Activated B cell treated with CpG ODN at 0.5 μM for 24 hours (primary cell): ENCODE measurements around the gene HSD17B13. TPM values are rescaled to one million over a fixed set of nuclear protein-coding genes. Genes with fewer than 3 reads are reported as not detected.

Experiments used
- ATAC-seq: fragments of 200-7000 bp; cut with Tn5 transposase; one replicate; pipeline ENCODE4 v1.10.0; 2021; ENCODE audit warnings: low read depth, mild to moderate bottlenecking, moderate library complexity
- CTCF ChIA-PET: fragments of 350-600 bp; sonication (Branson Sonifier 250); formaldehyde crosslinking; loops from one replicate; lab custom pipeline; 2021; ENCODE audit warnings: antibody characterized with exemption; lab: Charles Lee
- POLR2A ChIA-PET: fragments of 350-600 bp; sonication (Branson Sonifier 250); formaldehyde crosslinking; loops from one replicate; lab custom pipeline; 2021; ENCODE audit warnings: antibody characterized with exemption; lab: Charles Lee
- DNase-seq: peaks from one replicate; pipeline ENCODE4 v3.0.0; 2022
- H3K27ac Mint-ChIP-seq: one replicate; pipeline ENCODE4 v1.8.0; 2020; ENCODE audit warnings: mixed read lengths
- H3K27me3 Mint-ChIP-seq: one replicate; pipeline ENCODE4 v1.8.0; 2021; ENCODE audit warnings: mixed read lengths
- H3K36me3 Mint-ChIP-seq: one replicate; pipeline ENCODE4 v1.8.0; 2021; ENCODE audit warnings: low read depth, mixed read lengths
- H3K4me1 Mint-ChIP-seq: one replicate; pipeline ENCODE4 v1.8.0; 2021; ENCODE audit warnings: mixed read lengths
- H3K4me3 Mint-ChIP-seq: one replicate; pipeline ENCODE4 v1.8.0; 2020; ENCODE audit warnings: mild to moderate bottlenecking, mixed read lengths
- H3K9me3 Mint-ChIP-seq: one replicate; pipeline ENCODE4 v1.8.0; 2020; ENCODE audit warnings: mixed read lengths
- intact Hi-C: fragments of 100-400 bp; cut with micrococcal nuclease; formaldehyde crosslinking; loops from one replicate; pipeline ENCODE4 v1.15.1; 2024
- total RNA-seq: library from RNA; stranded (reverse); gene quantifications from 2 replicates; pipeline ENCODE4 v1.2.3, GENCODE V29; 2022
- TF ChIP-seq, protein P1 (sequence below): fragments of 200-600 bp; IDR thresholded peaks from one replicate; pipeline ENCODE4 v1.8.0; 2022; ENCODE audit warnings: antibody characterized with exemption, mild to moderate bottlenecking

HSD17B13 gene
- total RNA-seq, 1 donor from 2014 or later = 0.35 TPM

GRCh38 chr4:87274327-87274726 is 48.4 kb downstream of the HSD17B13 start:
- DNase-seq = no peak
- H3K27ac Mint-ChIP-seq = no peak overlapping the region
- CTCF ChIA-PET = no interaction called here
- H3K9me3 Mint-ChIP-seq = no peaks in the 10 kb centered on the region
- no peak for ATAC-seq
- POLR2A ChIA-PET = no interaction called here
- peaks cover 2% of the 10 kb centered on the region for H3K4me1 Mint-ChIP-seq
- peaks cover 5% of the 10 kb centered on the region for H3K27me3 Mint-ChIP-seq
- intact Hi-C loops = no loop called here
- no peaks in the 10 kb centered on the region for H3K36me3 Mint-ChIP-seq
- TF ChIP-seq, protein P1, sequence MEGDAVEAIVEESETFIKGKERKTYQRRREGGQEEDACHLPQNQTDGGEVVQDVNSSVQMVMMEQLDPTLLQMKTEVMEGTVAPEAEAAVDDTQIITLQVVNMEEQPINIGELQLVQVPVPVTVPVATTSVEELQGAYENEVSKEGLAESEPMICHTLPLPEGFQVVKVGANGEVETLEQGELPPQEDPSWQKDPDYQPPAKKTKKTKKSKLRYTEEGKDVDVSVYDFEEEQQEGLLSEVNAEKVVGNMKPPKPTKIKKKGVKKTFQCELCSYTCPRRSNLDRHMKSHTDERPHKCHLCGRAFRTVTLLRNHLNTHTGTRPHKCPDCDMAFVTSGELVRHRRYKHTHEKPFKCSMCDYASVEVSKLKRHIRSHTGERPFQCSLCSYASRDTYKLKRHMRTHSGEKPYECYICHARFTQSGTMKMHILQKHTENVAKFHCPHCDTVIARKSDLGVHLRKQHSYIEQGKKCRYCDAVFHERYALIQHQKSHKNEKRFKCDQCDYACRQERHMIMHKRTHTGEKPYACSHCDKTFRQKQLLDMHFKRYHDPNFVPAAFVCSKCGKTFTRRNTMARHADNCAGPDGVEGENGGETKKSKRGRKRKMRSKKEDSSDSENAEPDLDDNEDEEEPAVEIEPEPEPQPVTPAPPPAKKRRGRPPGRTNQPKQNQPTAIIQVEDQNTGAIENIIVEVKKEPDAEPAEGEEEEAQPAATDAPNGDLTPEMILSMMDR = no peak
- H3K4me3 Mint-ChIP-seq = no peak overlapping the region

GRCh38 chr4:87270825-87271224 is 51.9 kb downstream of the HSD17B13 start:
- ATAC-seq = no peak
- H3K27ac Mint-ChIP-seq = no peak overlapping the region
- CTCF ChIA-PET = no interaction called here
- intact Hi-C loops = no loop called here
- TF ChIP-seq, protein P1 = no peak
- no peaks in the 10 kb centered on the region for H3K36me3 Mint-ChIP-seq
- DNase-seq = no peak
- H3K27me3 Mint-ChIP-seq = peaks cover 7% of the 10 kb centered on the region
- no peak overlapping the region for H3K4me3 Mint-ChIP-seq
- H3K4me1 Mint-ChIP-seq = peaks cover 2% of the 10 kb centered on the region
- H3K9me3 Mint-ChIP-seq = no peaks in the 10 kb centered on the region
- POLR2A ChIA-PET = no interaction called here

DNA sequence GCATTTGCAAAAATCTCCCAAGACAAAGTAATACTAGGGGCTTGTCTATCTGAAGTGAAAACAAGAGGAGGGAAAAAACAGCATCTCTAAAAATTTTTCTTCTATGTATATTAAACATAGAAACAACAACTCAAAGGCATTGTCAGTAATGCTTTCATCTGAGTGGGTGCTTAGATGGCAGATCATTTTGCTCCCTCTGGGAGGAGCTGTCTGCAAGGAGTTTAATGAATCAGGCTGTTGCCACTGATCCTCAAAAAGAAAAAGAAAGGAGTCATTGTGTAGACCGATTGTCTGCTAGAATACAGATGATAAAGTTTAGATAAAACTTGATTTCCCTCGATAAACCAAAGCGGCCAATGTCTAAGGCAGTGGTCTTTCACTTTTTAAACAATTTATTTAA is 52.5 kb downstream of the HSD17B13 start:
- DNase-seq = no peak
- CTCF ChIA-PET = no interaction called here
- H3K4me1 Mint-ChIP-seq = peaks cover 2% of the 10 kb centered on the region
- POLR2A ChIA-PET = interaction anchor here (0.6 kb wide), 1 partner anchor 470 kb away, joined by 3 read pairs; no protein-coding TSS in a partner anchor
- TF ChIP-seq, protein P1 = no peak
- intact Hi-C loops = no loop called here
- no peaks in the 10 kb centered on the region for H3K9me3 Mint-ChIP-seq
- no peak for ATAC-seq
- no peak overlapping the region for H3K27ac Mint-ChIP-seq
- H3K27me3 Mint-ChIP-seq = peaks cover 7% of the 10 kb centered on the region
- no peaks in the 10 kb centered on the region for H3K36me3 Mint-ChIP-seq
- H3K4me3 Mint-ChIP-seq = no peak overlapping the region

DNA sequence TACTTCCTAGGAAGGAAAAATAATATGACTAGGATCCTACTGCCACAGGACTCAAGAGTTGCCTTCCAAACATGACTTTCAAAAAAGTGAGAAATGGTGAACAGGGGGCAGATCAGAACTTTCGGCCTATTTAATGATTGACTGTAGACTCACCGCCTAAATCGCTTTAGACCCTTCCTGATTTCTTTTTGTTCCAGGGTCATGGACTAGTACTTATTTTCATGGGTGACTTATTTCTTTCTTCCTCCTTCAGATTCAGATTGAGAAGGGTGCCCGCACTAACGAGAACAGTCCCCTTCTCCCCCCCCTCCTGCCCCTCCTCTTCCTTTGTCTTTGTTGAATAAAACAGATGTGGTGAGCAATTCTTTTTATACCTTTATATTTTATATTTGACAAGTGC is 54.3 kb downstream of the HSD17B13 start:
- no peak for ATAC-seq
- intact Hi-C loops = no loop called here
- Mint-ChIP-seq H3K27ac (no peak overlapping the region), H3K9me3 (no peaks in the 10 kb centered on the region), H3K4me1 (peaks cover 7% of the 10 kb centered on the region), H3K36me3 (no peaks in the 10 kb centered on the region), H3K27me3 (peaks cover 7% of the 10 kb centered on the region), H3K4me3 (no peak overlapping the region)
- CTCF ChIA-PET = no interaction called here
- no peak for DNase-seq
- POLR2A ChIA-PET = no interaction called here
- TF ChIP-seq, protein P1 = no peak

DNA sequence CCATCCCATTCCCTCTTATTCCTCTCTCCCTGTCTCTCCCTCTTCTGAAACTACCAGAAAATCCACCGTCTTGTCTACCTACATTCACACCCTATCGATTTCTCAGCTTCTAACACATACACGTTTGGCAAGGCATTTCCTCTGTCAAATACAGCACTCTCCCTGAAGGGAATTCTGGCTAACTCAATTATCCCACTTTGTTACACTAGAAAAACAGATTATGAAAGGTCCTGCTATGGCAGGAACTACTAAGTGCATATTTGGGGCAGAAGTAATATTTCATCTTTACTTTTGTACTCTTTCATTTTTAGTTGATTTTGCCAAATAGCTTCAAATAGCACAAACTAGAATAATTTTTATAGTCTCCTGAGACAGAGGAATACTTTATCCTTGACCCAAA is 55.7 kb downstream of the HSD17B13 start:
- Mint-ChIP-seq H3K9me3 (peaks cover 5% of the 10 kb centered on the region), H3K27me3 (peaks cover 7% of the 10 kb centered on the region)
- TF ChIP-seq, protein P1 = no peak

More for the DNA sequence above, 55.7 kb downstream of the HSD17B13 start:
- Mint-ChIP-seq H3K4me3 (no peak overlapping the region), H3K4me1 (peaks cover 7% of the 10 kb centered on the region), H3K36me3 (no peaks in the 10 kb centered on the region), H3K27ac (no peak overlapping the region)
- ChIA-PET POLR2A (no interaction called here), CTCF (no interaction called here)
- intact Hi-C loops = no loop called here
- ATAC-seq (no peak), DNase-seq (no peak)
